Measurements from ENCODE around the gene UBE2O.

UBE2O gene

DNA sequence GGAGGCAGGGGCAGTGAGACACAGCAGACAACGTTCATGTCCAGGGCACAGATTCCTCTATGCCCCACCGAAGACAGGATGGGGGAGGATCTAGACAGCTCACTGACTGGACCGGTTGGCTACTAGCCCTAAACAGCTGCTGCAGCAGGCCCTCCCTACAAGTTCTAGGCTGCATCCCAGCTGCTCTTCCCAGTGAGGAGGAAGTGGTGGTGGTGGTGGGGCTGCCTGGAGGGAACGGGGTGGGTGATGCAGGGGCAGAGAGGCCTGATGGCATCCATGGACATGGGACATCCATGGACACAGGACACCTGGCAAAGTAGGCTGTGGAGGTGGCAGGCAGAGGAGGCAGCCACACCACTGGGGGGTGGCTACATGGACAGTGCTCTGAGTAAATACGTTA lies 50.2 kb downstream of the UBE2O start:
- Histone ChIP-seq H3K4me3 (replicated peaks; ENCODE audit: insufficient read depth, low read length) (no peak overlapping the region), H3K27ac (replicated peaks) (no peak overlapping the region), H3K27me3 (ENCODE audit: insufficient read depth, poor library complexity, severe bottlenecking) (no peaks in the 10 kb centered on the region)
- no peak for DNase-seq (ENCODE audit: low read depth in 1 of 2, low spot score in 1 of 2)
- TF ChIP-seq, protein P1, sequence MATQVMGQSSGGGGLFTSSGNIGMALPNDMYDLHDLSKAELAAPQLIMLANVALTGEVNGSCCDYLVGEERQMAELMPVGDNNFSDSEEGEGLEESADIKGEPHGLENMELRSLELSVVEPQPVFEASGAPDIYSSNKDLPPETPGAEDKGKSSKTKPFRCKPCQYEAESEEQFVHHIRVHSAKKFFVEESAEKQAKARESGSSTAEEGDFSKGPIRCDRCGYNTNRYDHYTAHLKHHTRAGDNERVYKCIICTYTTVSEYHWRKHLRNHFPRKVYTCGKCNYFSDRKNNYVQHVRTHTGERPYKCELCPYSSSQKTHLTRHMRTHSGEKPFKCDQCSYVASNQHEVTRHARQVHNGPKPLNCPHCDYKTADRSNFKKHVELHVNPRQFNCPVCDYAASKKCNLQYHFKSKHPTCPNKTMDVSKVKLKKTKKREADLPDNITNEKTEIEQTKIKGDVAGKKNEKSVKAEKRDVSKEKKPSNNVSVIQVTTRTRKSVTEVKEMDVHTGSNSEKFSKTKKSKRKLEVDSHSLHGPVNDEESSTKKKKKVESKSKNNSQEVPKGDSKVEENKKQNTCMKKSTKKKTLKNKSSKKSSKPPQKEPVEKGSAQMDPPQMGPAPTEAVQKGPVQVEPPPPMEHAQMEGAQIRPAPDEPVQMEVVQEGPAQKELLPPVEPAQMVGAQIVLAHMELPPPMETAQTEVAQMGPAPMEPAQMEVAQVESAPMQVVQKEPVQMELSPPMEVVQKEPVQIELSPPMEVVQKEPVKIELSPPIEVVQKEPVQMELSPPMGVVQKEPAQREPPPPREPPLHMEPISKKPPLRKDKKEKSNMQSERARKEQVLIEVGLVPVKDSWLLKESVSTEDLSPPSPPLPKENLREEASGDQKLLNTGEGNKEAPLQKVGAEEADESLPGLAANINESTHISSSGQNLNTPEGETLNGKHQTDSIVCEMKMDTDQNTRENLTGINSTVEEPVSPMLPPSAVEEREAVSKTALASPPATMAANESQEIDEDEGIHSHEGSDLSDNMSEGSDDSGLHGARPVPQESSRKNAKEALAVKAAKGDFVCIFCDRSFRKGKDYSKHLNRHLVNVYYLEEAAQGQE (IDR thresholded peaks at IDR 0.05; ENCODE audit: insufficient replicate concordance, low read depth): no peak
- TF ChIP-seq, protein P2, sequence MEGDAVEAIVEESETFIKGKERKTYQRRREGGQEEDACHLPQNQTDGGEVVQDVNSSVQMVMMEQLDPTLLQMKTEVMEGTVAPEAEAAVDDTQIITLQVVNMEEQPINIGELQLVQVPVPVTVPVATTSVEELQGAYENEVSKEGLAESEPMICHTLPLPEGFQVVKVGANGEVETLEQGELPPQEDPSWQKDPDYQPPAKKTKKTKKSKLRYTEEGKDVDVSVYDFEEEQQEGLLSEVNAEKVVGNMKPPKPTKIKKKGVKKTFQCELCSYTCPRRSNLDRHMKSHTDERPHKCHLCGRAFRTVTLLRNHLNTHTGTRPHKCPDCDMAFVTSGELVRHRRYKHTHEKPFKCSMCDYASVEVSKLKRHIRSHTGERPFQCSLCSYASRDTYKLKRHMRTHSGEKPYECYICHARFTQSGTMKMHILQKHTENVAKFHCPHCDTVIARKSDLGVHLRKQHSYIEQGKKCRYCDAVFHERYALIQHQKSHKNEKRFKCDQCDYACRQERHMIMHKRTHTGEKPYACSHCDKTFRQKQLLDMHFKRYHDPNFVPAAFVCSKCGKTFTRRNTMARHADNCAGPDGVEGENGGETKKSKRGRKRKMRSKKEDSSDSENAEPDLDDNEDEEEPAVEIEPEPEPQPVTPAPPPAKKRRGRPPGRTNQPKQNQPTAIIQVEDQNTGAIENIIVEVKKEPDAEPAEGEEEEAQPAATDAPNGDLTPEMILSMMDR (IDR thresholded peaks at IDR 0.05; ENCODE audit: insufficient read depth, low read length): no peak
- TF ChIP-seq SPI1 (IDR thresholded peaks at IDR 0.05; ENCODE audit: borderline replicate concordance, low read depth): no peak

DNA sequence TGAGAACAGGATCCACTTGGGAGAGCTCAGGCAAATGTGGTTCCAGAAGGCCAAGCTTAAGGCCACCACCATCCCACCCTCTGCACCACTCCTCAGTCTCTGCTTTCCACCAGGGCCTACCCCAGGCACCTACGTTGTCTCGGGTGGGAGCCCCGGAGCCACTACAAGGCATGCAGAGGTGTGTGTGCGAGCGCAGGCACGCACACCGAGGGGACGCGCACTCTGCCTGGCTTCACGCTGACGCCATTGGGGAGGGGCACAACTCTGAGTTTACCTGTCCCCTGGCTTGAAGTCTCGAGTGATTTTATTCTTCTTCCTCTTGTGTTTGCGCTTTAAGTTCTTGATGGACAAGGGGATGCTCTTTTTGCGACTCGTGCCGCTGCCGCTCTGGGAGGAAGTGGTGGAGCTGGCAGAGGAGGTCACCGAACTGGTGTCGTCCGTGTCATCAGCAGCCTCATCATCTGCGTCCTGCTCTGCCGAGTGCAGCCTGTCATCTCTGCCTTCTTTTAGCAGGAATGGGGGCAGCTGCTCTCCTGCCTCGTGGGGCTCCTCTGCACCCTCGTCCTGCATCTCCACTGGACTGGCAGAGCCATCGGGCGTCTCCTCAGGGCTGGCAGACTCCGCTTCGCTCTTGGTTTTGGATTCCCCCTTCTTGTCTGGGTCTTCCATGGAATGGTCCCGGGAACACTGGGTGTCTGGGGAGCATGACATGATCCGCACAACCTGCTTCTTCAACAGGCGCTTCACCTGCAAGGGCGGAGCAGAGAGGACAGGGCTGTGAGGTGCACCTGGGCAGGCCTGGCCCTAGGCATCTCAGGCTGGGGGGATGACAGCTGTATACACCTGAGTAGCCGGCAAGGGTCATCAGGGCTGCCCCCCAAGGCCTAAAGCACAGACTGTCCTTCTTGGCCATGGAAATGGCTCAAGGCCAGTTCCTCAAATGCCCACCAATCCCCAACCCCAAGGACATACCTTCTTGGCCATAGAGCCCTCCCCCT lies 53.5 kb downstream of the UBE2O start:
- Histone ChIP-seq H3K27me3 (ENCODE audit: insufficient read depth, poor library complexity, severe bottlenecking) (no peaks in the 10 kb centered on the region), H3K27ac (replicated peaks) (no peak overlapping the region), H3K4me3 (replicated peaks; ENCODE audit: insufficient read depth, low read length) (no peak overlapping the region)
- TF ChIP-seq SPI1 (IDR thresholded peaks at IDR 0.05; ENCODE audit: borderline replicate concordance, low read depth) (no peak), GABPA (IDR thresholded peaks at IDR 0.05; ENCODE audit: low read depth) (no peak), POLR2AphosphoS5 (IDR thresholded peaks at IDR 0.05; ENCODE audit: low read depth) (no peak)
- TF ChIP-seq, protein P2 (IDR thresholded peaks at IDR 0.05; ENCODE audit: insufficient read depth, low read length): no peak
- TF ChIP-seq, protein P1 (IDR thresholded peaks at IDR 0.05; ENCODE audit: insufficient replicate concordance, low read depth): no peak
- DNase-seq (ENCODE audit: low read depth in 1 of 2, low spot score in 1 of 2): no peak

DNA sequence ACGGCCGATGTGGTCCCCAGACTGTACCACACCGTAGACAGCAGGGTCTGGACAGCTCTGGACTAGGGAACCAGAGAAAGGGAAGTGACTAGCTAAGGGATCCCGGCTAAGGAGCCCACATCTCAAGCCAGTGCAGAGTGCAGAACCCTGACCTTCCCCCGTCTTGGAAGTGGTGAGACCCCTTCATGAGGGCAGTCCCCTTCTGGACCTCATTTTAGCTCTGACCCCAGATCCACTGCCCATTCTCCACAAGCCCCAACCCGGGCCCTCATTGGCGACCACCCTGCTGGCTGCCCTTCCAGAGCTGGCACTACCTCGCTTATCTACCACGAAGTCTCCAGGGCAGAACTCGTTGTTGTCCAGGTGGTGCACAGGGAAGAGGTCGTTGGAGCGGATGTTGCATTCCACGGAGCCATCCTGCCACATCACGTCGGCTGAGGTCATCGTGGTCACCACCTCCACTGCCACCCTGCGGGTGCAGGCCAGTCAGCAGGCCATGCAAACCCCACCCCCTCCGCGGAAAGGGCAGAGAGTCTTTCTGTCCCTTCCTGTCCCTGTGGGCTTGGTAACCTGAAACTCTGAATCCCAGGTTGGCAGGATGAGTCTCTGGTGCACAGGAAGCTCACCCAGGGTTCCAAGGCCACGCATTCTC lies 54.3 kb downstream of the UBE2O start:
- H3K27me3 ChIP-seq (ENCODE audit: insufficient read depth, poor library complexity, severe bottlenecking): no peaks in the 10 kb centered on the region
- DNase-seq (ENCODE audit: low read depth in 1 of 2, low spot score in 1 of 2): peak in 1 of 2 experiments; percentile 15
- no peak overlapping the region for H3K27ac ChIP-seq (replicated peaks)
- no peak overlapping the region for H3K4me3 ChIP-seq (replicated peaks; ENCODE audit: insufficient read depth, low read length)
- peak; percentile 54; the same call in 1 of the 2 replicates for TF ChIP-seq SPI1 (IDR thresholded peaks at IDR 0.05; ENCODE audit: borderline replicate concordance, low read depth)
- TF ChIP-seq POLR2AphosphoS5 (IDR thresholded peaks at IDR 0.05; ENCODE audit: low read depth): no peak

Measured in HL-60 (cell line).